ENCODE data around the gene CETN3. TPM values are rescaled to one million over a fixed set of nuclear protein-coding genes. Genes with fewer than 3 reads are reported as not detected.

The CETN3 gene
- total and polyA plus RNA-seq, 2 of the 13 experiments (the other 11 are each of a cell fraction or from before 2014, with no cell fraction given): 15.4 to 71.5 TPM

GRCh38 chr5:90356176-90356575 lies 53.4 kb downstream of the CETN3 start:
- ChIA-PET POLR2A (no interaction called here), CTCF (ENCODE audit: low intra/inter-chr PET ratio, low total read pairs) (no interaction called here)
- Histone ChIP-seq H3K36me3 (replicated peaks in 1 of 2; ENCODE audit: control insufficient read depth in 1 of 2, insufficient read depth in 2 of 2, low read length in 2 of 2) (no peaks in the 10 kb centered on the region), H3K9me3 (ENCODE audit: low read length) (no peaks in the 10 kb centered on the region), H3K27ac (ENCODE audit: extremely low read length, insufficient read depth, low read length) (no peak overlapping the region), H4K20me1 (ENCODE audit: insufficient read depth, low read length) (no peaks in the 10 kb centered on the region), H2AFZ (ENCODE audit: low read length) (no peak overlapping the region), H3K4me3 (replicated peaks in 1 of 3; ENCODE audit: insufficient read depth in 1 of 3, low read depth in 2 of 3, low read length in 3 of 3) (no peak overlapping the region), H3K9ac (ENCODE audit: insufficient read depth, low read depth, low read length) (no peak overlapping the region), H3K4me1 (ENCODE audit: insufficient read depth, low read length) (no peaks in the 10 kb centered on the region), H3K79me2 (ENCODE audit: insufficient read depth, low read length) (no peaks in the 10 kb centered on the region), H3K27me3 (ENCODE audit: control insufficient read depth in 1 of 2, insufficient read depth in 2 of 2, low read length in 2 of 2) (no peaks in the 10 kb centered on the region), H3K4me2 (ENCODE audit: low read depth, low read length) (no peak overlapping the region)
- ATAC-seq (no peak), DNase-seq (ENCODE audit: low spot score) (no peak), FAIRE-seq (no peak)
- intact Hi-C loops (cut with micrococcal nuclease; ENCODE audit: unreplicated experiment) (no loop called here), in situ Hi-C loops (cut with HindIII; ENCODE audit: extremely low pct_ligation_motif_present, low pct_unique_long_range_greater_than_20kb) (no loop called here)
- TF ChIP-seq REPIN1 (CRISPR knock-in tag; IDR thresholded peaks at IDR 0.05; ENCODE audit: borderline replicate concordance, low read depth) (no peak), ZNF382 (CRISPR knock-in tag; IDR thresholded peaks at IDR 0.05; ENCODE audit: borderline replicate concordance) (no peak), ZNF335 (CRISPR knock-in tag; IDR thresholded peaks at IDR 0.05) (no peak), HOXA5 (CRISPR knock-in tag; IDR thresholded peaks at IDR 0.05) (no peak), ZNF12 (CRISPR knock-in tag; IDR thresholded peaks at IDR 0.05) (no peak), HOXD1 (CRISPR knock-in tag; IDR thresholded peaks at IDR 0.05) (no peak), ZNF274 (CRISPR knock-in tag; IDR thresholded peaks at IDR 0.05) (no peak), ATF7 (IDR thresholded peaks at IDR 0.05) (no peak), ATF7 (CRISPR knock-in tag; IDR thresholded peaks at IDR 0.05) (no peak), CTCF (CRISPR knock-in tag; IDR thresholded peaks at IDR 0.05) (no peak), ZNF280D (CRISPR knock-in tag; IDR thresholded peaks at IDR 0.05) (no peak)
- no TSS peak for BruUV-seq (replicated peaks)

Measured in HepG2 (cell line).